Fibroblast of the aortic adventitia (primary cell): ENCODE measurements around the gene HMOX1. TPM values are rescaled to one million over a fixed set of nuclear protein-coding genes. Genes with fewer than 3 reads are reported as not detected.
A peak's percentile ranks its signal among the peaks of the same experiment; 100 is the strongest.

Source experiments
- DNase-seq: peaks from one replicate; pipeline ENCODE4 v3.0.0-alpha.2; 2010; ENCODE audit warnings: low read depth
- H3K4me3 ChIP-seq: 2 replicates; pipeline ENCODE4 v1.5.1; 2011; ENCODE audit warnings: low read depth, mild to moderate bottlenecking, control low read depth, low read length, moderate library complexity
- total RNA-seq: library from RNA; depleted of rRNA; stranded (reverse); fragments of >200 nt; gene quantifications from 2 replicates; pipeline ENCODE4 v1.2.3, GENCODE V29; 2012; ENCODE audit warnings: low replicate concordance
- TF ChIP-seq, protein P1 (sequence below): IDR thresholded peaks from 2 replicates; pipeline ENCODE4 v1.5.1; 2011; ENCODE audit warnings: mild to moderate bottlenecking, low read length, control low read depth, inconsistent platforms; ENCODE audit not compliant: insufficient read depth

Gene HMOX1
- total RNA-seq, 1 donor, result 59.2 TPM

DNA sequence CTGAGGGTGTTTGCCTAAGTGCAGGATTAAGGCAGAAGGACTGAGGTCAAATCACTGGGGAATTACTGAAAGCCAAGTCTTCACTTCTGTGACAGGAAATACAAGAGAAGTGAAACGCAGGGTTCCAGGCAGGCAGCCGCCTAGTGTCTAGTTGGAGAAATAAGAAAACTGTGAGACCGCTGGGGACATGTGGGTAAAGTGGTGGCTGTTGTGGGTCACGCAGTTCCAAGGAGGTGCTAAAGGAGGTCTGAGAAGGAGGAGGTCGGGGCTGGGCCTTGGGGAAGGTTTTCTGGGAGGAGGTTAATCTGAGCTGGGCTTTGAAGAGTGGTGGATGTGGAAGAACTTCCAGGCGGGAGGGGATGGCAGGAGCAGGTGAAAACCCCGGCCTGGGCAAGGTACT is 30.2 kb downstream of the HMOX1 start:
- H3K4me3 ChIP-seq, result no peak overlapping the region
- TF ChIP-seq, protein P1, sequence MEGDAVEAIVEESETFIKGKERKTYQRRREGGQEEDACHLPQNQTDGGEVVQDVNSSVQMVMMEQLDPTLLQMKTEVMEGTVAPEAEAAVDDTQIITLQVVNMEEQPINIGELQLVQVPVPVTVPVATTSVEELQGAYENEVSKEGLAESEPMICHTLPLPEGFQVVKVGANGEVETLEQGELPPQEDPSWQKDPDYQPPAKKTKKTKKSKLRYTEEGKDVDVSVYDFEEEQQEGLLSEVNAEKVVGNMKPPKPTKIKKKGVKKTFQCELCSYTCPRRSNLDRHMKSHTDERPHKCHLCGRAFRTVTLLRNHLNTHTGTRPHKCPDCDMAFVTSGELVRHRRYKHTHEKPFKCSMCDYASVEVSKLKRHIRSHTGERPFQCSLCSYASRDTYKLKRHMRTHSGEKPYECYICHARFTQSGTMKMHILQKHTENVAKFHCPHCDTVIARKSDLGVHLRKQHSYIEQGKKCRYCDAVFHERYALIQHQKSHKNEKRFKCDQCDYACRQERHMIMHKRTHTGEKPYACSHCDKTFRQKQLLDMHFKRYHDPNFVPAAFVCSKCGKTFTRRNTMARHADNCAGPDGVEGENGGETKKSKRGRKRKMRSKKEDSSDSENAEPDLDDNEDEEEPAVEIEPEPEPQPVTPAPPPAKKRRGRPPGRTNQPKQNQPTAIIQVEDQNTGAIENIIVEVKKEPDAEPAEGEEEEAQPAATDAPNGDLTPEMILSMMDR, result no peak
- no peak for DNase-seq

DNA sequence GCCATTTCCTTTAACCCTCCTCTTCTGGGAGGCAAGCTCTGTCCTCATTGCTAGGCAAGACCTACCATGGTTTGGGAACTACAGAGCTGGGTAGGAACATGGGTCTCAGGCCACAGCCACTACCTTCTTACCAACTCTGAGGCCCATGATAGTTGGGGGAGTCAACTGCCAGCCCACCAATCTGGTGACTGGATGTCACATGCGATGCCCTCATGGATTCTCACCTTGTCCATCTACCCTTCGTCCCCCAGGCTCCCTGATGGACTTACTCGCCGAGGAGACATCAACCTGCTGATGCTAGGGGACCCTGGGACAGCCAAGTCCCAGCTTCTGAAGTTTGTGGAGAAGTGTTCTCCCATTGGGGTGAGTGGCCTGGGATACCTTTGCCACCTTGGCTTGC is 32.7 kb downstream of the HMOX1 start:
- TF ChIP-seq, protein P1, result no peak
- DNase-seq, result no peak
- H3K4me3 ChIP-seq, result no peak overlapping the region

DNA sequence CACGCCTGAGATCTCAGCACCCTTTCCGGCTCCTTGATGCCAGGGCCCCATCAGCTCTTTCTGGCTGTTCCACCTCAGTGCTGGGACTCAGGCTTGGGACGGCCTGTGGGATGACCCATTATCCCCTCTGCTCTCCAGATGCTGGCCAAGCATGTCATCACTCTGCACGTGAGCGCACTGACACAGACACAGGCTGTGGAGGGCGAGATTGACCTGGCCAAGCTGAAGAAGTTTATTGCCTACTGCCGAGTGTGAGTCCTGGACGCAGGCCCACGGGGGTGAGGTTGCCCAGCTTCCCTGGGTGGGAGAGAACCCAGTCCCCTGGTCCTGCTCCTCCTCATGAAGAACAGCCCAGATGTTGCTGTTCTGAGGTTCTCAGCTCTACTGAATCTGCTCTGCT is 36.7 kb downstream of the HMOX1 start:
- no peak overlapping the region for H3K4me3 ChIP-seq
- TF ChIP-seq, protein P1, result no peak
- no peak for DNase-seq

DNA sequence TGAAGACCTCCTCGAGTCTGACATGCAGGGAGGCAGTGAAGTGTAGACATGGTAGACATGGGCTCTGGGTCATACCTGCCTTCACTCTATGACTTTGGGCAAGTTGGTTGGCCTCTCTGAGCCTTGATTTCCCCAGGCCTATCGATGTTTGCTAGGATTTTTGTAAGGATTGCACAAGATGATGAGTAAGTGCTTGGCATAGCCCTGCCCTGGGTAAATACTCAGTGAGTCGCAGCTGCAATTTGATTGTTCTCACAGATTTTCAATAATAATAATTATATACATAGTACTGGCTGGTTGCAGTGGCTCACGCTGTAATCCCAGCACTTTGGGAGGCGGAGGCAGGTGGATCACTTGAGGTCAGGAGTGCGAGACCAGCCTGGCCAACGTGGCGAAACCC is 37.2 kb downstream of the HMOX1 start:
- H3K4me3 ChIP-seq, result no peak overlapping the region
- peak; percentile 43 for DNase-seq
- TF ChIP-seq, protein P1, result no peak

DNA sequence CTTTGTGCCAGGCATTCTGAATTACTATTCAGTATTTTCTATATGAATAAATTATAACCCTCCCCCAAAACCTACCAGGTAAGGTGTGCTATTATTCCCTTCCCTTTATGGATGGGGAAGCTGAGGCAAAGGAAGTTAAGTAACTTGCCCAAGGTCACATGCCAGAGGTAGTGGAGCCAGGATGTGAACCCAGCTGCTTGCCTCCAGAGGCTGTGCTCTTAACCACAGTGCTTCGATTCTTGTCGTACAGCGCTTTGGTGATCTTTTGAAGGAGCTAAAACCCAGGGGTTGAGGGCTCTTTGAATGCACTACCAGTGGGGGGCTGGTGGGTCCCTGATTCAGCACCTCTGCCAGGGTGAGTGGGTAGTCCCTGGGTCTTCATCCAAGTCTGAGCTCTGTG is 37.8 kb downstream of the HMOX1 start:
- TF ChIP-seq, protein P1, result no peak
- DNase-seq, result no peak
- H3K4me3 ChIP-seq, result no peak overlapping the region

DNA sequence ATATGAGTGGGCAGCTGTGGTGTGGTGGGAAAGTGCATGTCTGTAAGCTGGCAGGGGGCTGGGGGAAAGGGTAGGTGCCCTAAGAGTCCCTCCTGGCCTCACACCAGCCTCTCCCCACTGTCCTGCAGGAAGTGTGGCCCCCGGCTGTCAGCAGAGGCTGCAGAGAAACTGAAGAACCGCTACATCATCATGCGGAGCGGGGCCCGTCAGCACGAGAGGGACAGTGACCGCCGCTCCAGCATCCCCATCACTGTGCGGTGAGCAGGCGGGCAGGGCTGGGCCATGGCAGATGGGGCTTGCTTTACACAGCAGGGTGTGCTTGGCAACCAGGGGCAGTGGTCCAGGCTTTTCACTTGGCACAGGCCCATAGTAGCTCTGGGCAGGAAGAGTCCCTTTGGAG is 38.9 kb downstream of the HMOX1 start:
- TF ChIP-seq, protein P1, result no peak
- no peak overlapping the region for H3K4me3 ChIP-seq
- no peak for DNase-seq

DNA sequence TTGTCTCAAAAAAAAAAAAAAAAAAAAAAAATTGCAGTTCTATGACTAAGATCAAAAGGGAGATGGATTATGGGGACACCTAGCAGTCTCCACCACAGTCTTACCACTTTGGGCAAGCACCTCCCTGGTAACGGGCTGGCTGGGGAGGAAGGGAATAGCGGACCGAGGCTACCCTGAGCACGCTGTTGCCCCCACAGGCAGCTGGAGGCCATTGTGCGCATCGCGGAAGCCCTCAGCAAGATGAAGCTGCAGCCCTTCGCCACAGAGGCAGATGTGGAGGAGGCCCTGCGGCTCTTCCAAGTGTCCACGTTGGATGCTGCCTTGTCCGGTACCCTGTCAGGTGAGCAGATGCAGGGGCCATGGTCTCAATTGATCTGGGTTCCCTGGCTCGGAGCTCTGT is 40.2 kb downstream of the HMOX1 start:
- TF ChIP-seq, protein P1, result no peak
- H3K4me3 ChIP-seq, result no peak overlapping the region
- DNase-seq, result no peak
